GM12875 (cell line): Measurements from ENCODE around the gene IRF1.
"Not testable (repeated sequence)": the region's sequence is repeated elsewhere in the genome, so short reads cannot be mapped to it uniquely, and the experiment has no call there.

Experiments used
- H3K4me3 ChIP-seq: one replicate; pipeline ENCODE4 v1.5.1; 2011; ENCODE audit warnings: low read depth, low read length, control low read depth
- TF ChIP-seq, protein P1 (sequence below): IDR thresholded peaks from 2 replicates; pipeline ENCODE4 v1.5.1; 2011; ENCODE audit warnings: low read depth, mild to moderate bottlenecking, control low read depth, inconsistent platforms, low read length, moderate library complexity, borderline replicate concordance; ENCODE audit not compliant: insufficient read depth

Gene IRF1

DNA sequence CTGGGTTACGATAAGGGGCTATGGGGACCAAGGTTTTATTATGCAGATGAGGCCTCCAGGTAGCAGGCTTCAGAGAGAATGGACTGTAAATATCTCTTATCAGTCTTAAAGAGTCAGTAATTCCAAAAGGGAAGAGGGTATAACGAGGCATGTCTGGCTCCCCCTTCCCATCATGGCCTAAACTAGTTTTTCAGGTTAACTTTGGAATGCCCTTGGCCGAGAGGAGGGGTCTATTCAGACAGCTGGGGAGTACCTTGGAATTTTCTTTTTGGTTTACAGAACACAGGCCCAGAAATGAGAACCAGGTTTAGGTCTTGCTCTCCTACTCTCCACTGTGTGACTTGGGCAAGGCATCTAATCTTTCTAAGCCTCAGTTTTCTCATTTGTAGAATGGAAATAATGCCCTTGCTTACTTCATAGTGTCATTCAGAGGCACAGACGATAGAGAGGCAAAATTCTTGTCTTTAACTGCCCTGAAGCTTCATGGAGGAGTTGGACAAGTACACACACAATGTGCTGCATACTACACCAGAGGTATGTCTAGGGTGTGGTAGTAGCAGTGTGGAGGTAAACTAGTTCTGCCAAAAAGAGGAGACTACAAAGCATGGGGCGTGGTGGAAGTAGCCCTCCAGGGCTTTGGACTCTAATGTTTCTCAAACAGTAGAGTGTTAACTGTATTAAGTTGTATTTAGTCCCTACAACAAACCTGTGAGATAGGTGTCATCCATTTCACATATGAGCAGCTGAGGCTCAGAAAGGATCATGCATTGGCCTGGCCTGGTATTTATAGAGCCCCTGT, 45.5 kb downstream of the IRF1 start:
- TF ChIP-seq, protein P1, sequence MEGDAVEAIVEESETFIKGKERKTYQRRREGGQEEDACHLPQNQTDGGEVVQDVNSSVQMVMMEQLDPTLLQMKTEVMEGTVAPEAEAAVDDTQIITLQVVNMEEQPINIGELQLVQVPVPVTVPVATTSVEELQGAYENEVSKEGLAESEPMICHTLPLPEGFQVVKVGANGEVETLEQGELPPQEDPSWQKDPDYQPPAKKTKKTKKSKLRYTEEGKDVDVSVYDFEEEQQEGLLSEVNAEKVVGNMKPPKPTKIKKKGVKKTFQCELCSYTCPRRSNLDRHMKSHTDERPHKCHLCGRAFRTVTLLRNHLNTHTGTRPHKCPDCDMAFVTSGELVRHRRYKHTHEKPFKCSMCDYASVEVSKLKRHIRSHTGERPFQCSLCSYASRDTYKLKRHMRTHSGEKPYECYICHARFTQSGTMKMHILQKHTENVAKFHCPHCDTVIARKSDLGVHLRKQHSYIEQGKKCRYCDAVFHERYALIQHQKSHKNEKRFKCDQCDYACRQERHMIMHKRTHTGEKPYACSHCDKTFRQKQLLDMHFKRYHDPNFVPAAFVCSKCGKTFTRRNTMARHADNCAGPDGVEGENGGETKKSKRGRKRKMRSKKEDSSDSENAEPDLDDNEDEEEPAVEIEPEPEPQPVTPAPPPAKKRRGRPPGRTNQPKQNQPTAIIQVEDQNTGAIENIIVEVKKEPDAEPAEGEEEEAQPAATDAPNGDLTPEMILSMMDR, result no peak
- H3K4me3 ChIP-seq, result no peak overlapping the region

GRCh38 chr5:132444061-132444460, 46.5 kb downstream of the IRF1 start:
- H3K4me3 ChIP-seq, result no peak overlapping the region
- TF ChIP-seq, protein P1, result no peak

DNA sequence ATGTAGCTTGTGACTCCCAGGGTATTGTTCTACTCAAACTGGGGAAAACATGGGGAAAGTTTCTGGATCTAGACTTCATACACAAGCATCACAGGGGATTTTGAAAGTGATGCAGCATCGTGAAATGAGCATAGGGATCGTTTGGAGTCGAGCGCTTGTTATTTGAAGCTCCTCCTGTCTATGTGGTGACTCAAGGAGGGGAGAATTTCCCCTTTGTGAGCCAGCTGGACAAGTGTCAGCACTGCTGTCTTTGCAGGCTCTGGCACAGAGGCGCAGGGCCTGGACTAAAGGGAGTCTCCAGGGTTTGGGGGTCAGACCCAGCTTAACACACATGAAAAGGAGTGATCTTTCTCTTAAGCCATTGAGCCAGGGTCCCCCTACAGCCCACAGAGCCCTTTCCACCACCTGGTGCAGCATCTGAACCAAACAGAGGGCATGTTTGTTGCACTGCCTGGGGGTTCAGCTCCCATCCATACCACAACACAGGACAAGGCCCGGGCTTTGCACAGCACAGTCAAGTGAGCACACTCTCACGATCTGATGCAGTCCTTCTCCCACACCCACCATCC, 51.0 kb downstream of the IRF1 start:
- H3K4me3 ChIP-seq, result no peak overlapping the region

DNA sequence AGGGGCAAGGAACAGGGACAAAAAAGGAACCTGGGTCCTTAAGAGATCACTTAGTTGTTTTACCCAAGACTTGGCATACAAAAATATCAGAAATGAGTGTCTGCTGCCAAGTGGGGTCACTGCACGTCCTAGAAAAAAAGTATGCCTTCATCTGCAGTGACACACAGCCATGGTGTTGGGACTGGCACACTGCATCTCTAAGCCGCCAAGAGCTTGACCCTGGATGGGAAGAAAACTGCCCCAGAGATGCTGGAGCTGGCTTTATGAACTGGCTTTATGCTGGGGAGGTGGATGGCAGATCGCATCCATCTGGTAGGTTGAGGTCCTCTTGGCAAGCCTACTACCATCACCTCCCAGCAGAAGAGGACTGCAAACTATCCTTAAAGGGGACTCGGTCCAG, 51.7 kb downstream of the IRF1 start:
- TF ChIP-seq, protein P1, result no peak
- no peak overlapping the region for H3K4me3 ChIP-seq

More for the DNA sequence above, 51.0 kb downstream of the IRF1 start:
- TF ChIP-seq, protein P1, result no peak

DNA sequence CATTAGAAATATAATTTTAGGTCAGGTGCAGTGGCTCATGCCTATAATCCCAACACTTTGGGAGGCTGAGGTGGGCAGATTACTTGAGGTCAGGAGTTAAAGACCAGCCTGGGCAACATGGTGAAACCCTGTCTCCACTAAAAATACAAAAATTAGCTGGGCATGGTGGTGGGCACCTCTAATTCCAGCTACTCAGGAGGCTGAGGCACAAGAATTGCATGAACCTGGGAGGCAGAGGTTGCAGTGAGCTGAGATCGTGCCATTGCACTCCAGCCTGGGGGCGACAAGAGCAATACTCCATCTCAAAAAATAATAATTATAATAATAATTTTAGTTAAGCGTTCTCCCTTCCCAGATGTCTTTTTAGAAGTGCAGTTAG, 52.3 kb downstream of the IRF1 start:
- H3K4me3 ChIP-seq, result not testable (repeated sequence)

- TF ChIP-seq, protein P1, result no peak
- no peak overlapping the region for H3K4me3 ChIP-seq
Observed at GRCh38 chr5:132437604-132438266, 52.8 kb downstream of the IRF1 start.

- H3K4me3 ChIP-seq, result no peak overlapping the region
- TF ChIP-seq, protein P1, result no peak
Observed at GRCh38 chr5:132436936-132437335, 53.6 kb downstream of the IRF1 start.
